ENCODE results near the gene EMID1. TPM values are rescaled to one million over a fixed set of nuclear protein-coding genes. Genes with fewer than 3 reads are reported as not detected.
A peak's percentile ranks its signal among the peaks of the same experiment; 100 is the strongest.

EMID1 gene
- total RNA-seq, 1 experiment from 2014 or later = 10.0 TPM

- intact Hi-C loops (cut with micrococcal nuclease; ENCODE audit: unreplicated experiment) = loop anchor here (10.0 kb wide), 1 partner anchor 168 kb away; no protein-coding TSS in a partner anchor
- Histone ChIP-seq H3K9me3 (no peaks in the 10 kb centered on the region), H3K27me3 (replicated peaks; ENCODE audit: control insufficient read depth, insufficient read depth, low read length) (no peaks in the 10 kb centered on the region), H3K4me1 (peaks cover 4% of the 10 kb centered on the region; the same call in 1 of the 2 replicates), H3K36me3 (ENCODE audit: control insufficient read depth, insufficient read depth, low read length) (no peaks in the 10 kb centered on the region), H3K4me3 (ENCODE audit: low read depth, low read length) (no peak overlapping the region)
- Mint-ChIP-seq H3K36me3 (ENCODE audit: insufficient read depth, unreplicated experiment) (no peaks in the 10 kb centered on the region), H3K9me3 (ENCODE audit: unreplicated experiment) (no peaks in the 10 kb centered on the region), H3K27ac (ENCODE audit: unreplicated experiment) (no peak overlapping the region), H3K27me3 (ENCODE audit: insufficient read depth, unreplicated experiment) (no peaks in the 10 kb centered on the region), H3K4me3 (ENCODE audit: unreplicated experiment) (no peak overlapping the region), H3K4me1 (ENCODE audit: low read depth, unreplicated experiment) (no peaks in the 10 kb centered on the region)
- TF ChIP-seq, protein P1, sequence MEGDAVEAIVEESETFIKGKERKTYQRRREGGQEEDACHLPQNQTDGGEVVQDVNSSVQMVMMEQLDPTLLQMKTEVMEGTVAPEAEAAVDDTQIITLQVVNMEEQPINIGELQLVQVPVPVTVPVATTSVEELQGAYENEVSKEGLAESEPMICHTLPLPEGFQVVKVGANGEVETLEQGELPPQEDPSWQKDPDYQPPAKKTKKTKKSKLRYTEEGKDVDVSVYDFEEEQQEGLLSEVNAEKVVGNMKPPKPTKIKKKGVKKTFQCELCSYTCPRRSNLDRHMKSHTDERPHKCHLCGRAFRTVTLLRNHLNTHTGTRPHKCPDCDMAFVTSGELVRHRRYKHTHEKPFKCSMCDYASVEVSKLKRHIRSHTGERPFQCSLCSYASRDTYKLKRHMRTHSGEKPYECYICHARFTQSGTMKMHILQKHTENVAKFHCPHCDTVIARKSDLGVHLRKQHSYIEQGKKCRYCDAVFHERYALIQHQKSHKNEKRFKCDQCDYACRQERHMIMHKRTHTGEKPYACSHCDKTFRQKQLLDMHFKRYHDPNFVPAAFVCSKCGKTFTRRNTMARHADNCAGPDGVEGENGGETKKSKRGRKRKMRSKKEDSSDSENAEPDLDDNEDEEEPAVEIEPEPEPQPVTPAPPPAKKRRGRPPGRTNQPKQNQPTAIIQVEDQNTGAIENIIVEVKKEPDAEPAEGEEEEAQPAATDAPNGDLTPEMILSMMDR (IDR thresholded peaks at IDR 0.05; ENCODE audit: insufficient read depth in 1 of 2, low read depth in 1 of 2, low read length in 1 of 2, severe bottlenecking in 1 of 2, unreplicated experiment in 1 of 2) = no peak
- DNase-seq = no peak
- POLR2A ChIA-PET = no interaction called here
- BruUV-seq (replicated peaks) = no TSS peak
- CTCF ChIA-PET = interaction anchor here (2.1 to 2.4 kb wide), 2 partner anchors 13 to 39 kb away, joined by 15 to 33 read pairs; no protein-coding TSS in a partner anchor
These were observed 1.5 kb downstream of the EMID1 start for GRCh38 chr22:29207243-29207550.

- intact Hi-C loops (cut with micrococcal nuclease; ENCODE audit: unreplicated experiment) = loop anchor here (10.0 kb wide), 1 partner anchor 167 kb away; no protein-coding TSS in a partner anchor
- Mint-ChIP-seq H3K36me3 (ENCODE audit: insufficient read depth, unreplicated experiment) (no peaks in the 10 kb centered on the region), H3K4me3 (ENCODE audit: unreplicated experiment) (no peak overlapping the region), H3K4me1 (ENCODE audit: low read depth, unreplicated experiment) (no peaks in the 10 kb centered on the region), H3K27ac (ENCODE audit: unreplicated experiment) (no peak overlapping the region), H3K9me3 (ENCODE audit: unreplicated experiment) (no peaks in the 10 kb centered on the region), H3K27me3 (ENCODE audit: insufficient read depth, unreplicated experiment) (no peaks in the 10 kb centered on the region)
- TF ChIP-seq, protein P1 (IDR thresholded peaks at IDR 0.05; ENCODE audit: insufficient read depth in 1 of 2, low read depth in 1 of 2, low read length in 1 of 2, severe bottlenecking in 1 of 2, unreplicated experiment in 1 of 2) = no peak
- ChIA-PET POLR2A (no interaction called here), CTCF (interaction anchor here (0.6 to 2.4 kb wide), 4 partner anchors 10 to 38 kb away, joined by 3 to 33 read pairs (median 10); no protein-coding TSS in a partner anchor)
- TSS peak; percentile 14 for BruUV-seq (replicated peaks)
- Histone ChIP-seq H3K4me1 (peaks cover 4% of the 10 kb centered on the region; the same call in 1 of the 2 replicates), H3K27me3 (replicated peaks; ENCODE audit: control insufficient read depth, insufficient read depth, low read length) (no peaks in the 10 kb centered on the region), H3K4me3 (ENCODE audit: low read depth, low read length) (no peak overlapping the region), H3K36me3 (ENCODE audit: control insufficient read depth, insufficient read depth, low read length) (no peaks in the 10 kb centered on the region), H3K9me3 (no peaks in the 10 kb centered on the region)
- no peak for DNase-seq
These were observed 2.1 kb downstream of the EMID1 start for GRCh38 chr22:29207562-29208501.

DNA sequence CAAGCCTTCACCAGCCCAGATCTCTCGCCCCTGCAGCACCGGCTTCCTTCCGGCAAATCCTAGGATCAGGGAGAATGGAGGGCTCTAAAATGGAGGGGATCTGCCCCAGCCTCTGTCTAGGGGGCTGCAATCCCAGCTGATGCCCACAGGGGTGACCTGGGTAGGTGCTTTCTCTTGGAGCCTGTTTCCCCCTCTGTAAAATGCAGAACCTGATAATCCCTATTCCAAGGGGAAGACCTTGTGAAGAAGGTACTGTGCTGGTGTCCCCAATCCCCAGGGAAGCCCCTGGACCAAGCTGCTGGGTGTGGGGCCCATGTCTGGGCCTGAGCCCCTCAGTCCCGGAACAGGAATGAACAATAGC lies 2.8 kb downstream of the EMID1 start:
- TF ChIP-seq, protein P1 (IDR thresholded peaks at IDR 0.05; ENCODE audit: insufficient read depth in 1 of 2, low read depth in 1 of 2, low read length in 1 of 2, severe bottlenecking in 1 of 2, unreplicated experiment in 1 of 2) = no peak
- no peaks in the 10 kb centered on the region for H3K27me3 Mint-ChIP-seq (ENCODE audit: insufficient read depth, unreplicated experiment)
- Histone ChIP-seq H3K4me3 (ENCODE audit: low read depth, low read length) (no peak overlapping the region), H3K4me1 (peaks cover 4% of the 10 kb centered on the region; the same call in 1 of the 2 replicates), H3K36me3 (ENCODE audit: control insufficient read depth, insufficient read depth, low read length) (no peaks in the 10 kb centered on the region), H3K9me3 (no peaks in the 10 kb centered on the region), H3K27me3 (replicated peaks; ENCODE audit: control insufficient read depth, insufficient read depth, low read length) (no peaks in the 10 kb centered on the region)
- H3K4me1 Mint-ChIP-seq (ENCODE audit: low read depth, unreplicated experiment) = no peaks in the 10 kb centered on the region
- intact Hi-C loops (cut with micrococcal nuclease; ENCODE audit: unreplicated experiment) = loop anchor here (10.0 kb wide), 1 partner anchor 166 kb away; no protein-coding TSS in a partner anchor
- CTCF ChIA-PET = interaction anchor here (0.6 to 2.0 kb wide), 2 partner anchors 11 to 37 kb away, joined by 3 to 6 read pairs; no protein-coding TSS in a partner anchor
- H3K4me3 Mint-ChIP-seq (ENCODE audit: unreplicated experiment) = no peak overlapping the region
- POLR2A ChIA-PET = no interaction called here
- no peak for DNase-seq
- no peak overlapping the region for H3K27ac Mint-ChIP-seq (ENCODE audit: unreplicated experiment)
- no TSS peak for BruUV-seq (replicated peaks)
- H3K36me3 Mint-ChIP-seq (ENCODE audit: insufficient read depth, unreplicated experiment) = no peaks in the 10 kb centered on the region
- H3K9me3 Mint-ChIP-seq (ENCODE audit: unreplicated experiment) = no peaks in the 10 kb centered on the region
